H1 (cell line): ENCODE measurements around the gene CAMK2G. TPM values are rescaled to one million over a fixed set of nuclear protein-coding genes. Genes with fewer than 3 reads are reported as not detected.

Experiments
- EGR1 ChIP-seq: IDR thresholded peaks from 2 replicates; pipeline ENCODE4 v1.6.1; 2011; ENCODE audit warnings: low read depth, low read length, borderline replicate concordance
- EZH2 ChIP-seq: fragments of 200-600 bp; sonication (generic); IDR thresholded peaks from 2 replicates; pipeline ENCODE4 v1.7.1; 2012; ENCODE audit warnings: low read depth, mild to moderate bottlenecking, moderate library complexity, low read length, inconsistent platforms; ENCODE audit not compliant: severe bottlenecking
- TAF1 ChIP-seq: IDR thresholded peaks from 2 replicates; pipeline ENCODE4 v1.6.1; 2011; ENCODE audit warnings: mild to moderate bottlenecking, low read depth, low read length
- polyA plus RNA-seq, 7 experiments: library from polyadenylated mRNA; depleted of rRNA in 3 of 7; stranded (reverse) in 5 of 7; unstranded in 2 of 7; fragments of >200 nt in 5 of 7; fragments of 200-250 nt in 2 of 7; gene quantifications; 1 replicate in 5 of 7; 2 replicates in 1 of 7; 4 replicates in 1 of 7; pipeline versions ENCODE4 v1.2.1 to v1.2.3, GENCODE V29; 2011 to 2013; ENCODE audit warnings: missing spikeins in 2 of 7, mixed read lengths in 2 of 7
- total RNA-seq: library from RNA; stranded (reverse); fragmentation: NEBNext Ultra II Directional; extraction: Animal tissue kit (Norgen Biotek cat#: 25700); gene quantifications from 2 replicates; pipeline ENCODE4 v1.2.1, GENCODE V29; 2021

CAMK2G gene
- total and polyA plus RNA-seq, 2 of the 8 experiments (the other 6 are each of a cell fraction or from before 2014, with no cell fraction given) = 28.9 to 31.7 TPM

DNA sequence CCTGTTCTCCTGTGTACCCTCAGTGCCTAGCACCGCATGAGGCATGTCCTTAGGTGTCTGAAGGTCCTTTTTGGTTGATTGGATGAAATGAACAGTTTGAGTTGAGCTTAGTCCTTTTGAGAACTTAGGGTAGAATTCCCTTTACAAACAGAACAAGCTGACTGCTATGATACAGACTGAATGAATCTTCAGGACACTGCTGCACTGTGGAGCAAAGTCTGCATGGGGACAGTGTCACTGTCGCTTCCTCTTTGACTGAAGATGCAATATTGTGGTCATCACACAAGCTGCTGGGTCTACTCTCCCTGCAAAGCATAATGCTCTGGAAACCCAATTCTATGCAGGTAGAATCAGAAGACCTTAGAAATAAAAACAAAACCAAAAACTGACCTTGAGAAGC is 28.0 kb upstream of the CAMK2G start (continued):
- TF ChIP-seq TAF1 (no peak), EGR1 (no peak), EZH2 (no peak)
